Endothelial cell (in vitro differentiated cells): ENCODE results near the gene FAM174B. TPM values are rescaled to one million over a fixed set of nuclear protein-coding genes. Genes with fewer than 3 reads are reported as not detected.

Experiments
- DNase-seq: peaks from one replicate; pipeline ENCODE4 v3.0.0; 2021; ENCODE audit warnings: low spot score
- H3K27ac Mint-ChIP-seq: one replicate; pipeline ENCODE4 v1.8.0; 2021; ENCODE audit warnings: mixed read lengths, inconsistent platforms; ENCODE audit not compliant: unreplicated experiment
- H3K27me3 Mint-ChIP-seq: one replicate; pipeline ENCODE4 v1.8.0; 2021; ENCODE audit warnings: mild to moderate bottlenecking, moderate library complexity, mixed read lengths, inconsistent platforms; ENCODE audit not compliant: unreplicated experiment
- H3K36me3 Mint-ChIP-seq: one replicate; pipeline ENCODE4 v1.8.0; 2021; ENCODE audit warnings: mild to moderate bottlenecking, low read depth, mixed read lengths, inconsistent platforms; ENCODE audit not compliant: unreplicated experiment
- H3K4me1 Mint-ChIP-seq: one replicate; pipeline ENCODE4 v1.8.0; 2021; ENCODE audit warnings: mild to moderate bottlenecking, mixed read lengths, inconsistent platforms; ENCODE audit not compliant: unreplicated experiment
- H3K4me3 Mint-ChIP-seq: one replicate; pipeline ENCODE4 v1.8.0; 2021; ENCODE audit warnings: mild to moderate bottlenecking, mixed read lengths, inconsistent platforms; ENCODE audit not compliant: unreplicated experiment
- H3K9me3 Mint-ChIP-seq: one replicate; pipeline ENCODE4 v1.8.0; 2021; ENCODE audit warnings: mixed read lengths, inconsistent platforms; ENCODE audit not compliant: unreplicated experiment
- CTCF ChIP-seq: fragments of 200-600 bp; sonication (generic); IDR thresholded peaks from one replicate; pipeline ENCODE4 v1.5.0; 2021; ENCODE audit warnings: antibody characterized with exemption; ENCODE audit not compliant: unreplicated experiment
- total RNA-seq: library from RNA; stranded (reverse); fragmentation: NEBNext Ultra II Directional; extraction: Animal tissue kit (Norgen Biotek cat#: 25700); gene quantifications from one replicate; pipeline ENCODE4 v1.2.1, GENCODE V29; 2021; ENCODE audit not compliant: unreplicated experiment

The FAM174B gene
- total RNA-seq, 1 donor from 2014 or later: 163 TPM

DNA sequence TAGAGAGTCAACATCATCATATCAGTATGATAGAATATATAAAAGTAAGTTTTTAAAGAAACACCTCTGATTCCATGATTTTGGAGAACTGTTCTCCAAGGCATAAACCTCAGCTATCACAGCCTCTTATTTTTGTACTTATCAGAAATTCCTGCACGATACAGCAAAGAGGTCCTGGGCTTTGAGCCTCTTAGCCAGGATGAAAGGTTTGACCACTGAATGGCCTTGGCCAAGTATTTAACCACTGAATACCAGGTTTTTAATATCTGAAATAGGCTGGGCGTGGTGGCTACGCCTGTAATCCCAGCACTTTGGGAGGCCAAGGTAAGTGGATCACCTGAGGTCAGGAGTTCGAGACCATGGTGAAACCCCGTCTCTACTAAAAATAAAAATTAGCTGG is 1.9 kb upstream of the FAM174B start:
- TF ChIP-seq CTCF: no peak
- no peak for DNase-seq
- no peak overlapping the region for H3K4me3 Mint-ChIP-seq

GRCh38 chr15:92656089-92656488 is 514 bp upstream of the FAM174B start:
- H3K4me1 Mint-ChIP-seq: peaks cover 39% of the 10 kb centered on the region
- TF ChIP-seq CTCF: no peak
- H3K27me3 Mint-ChIP-seq: peaks cover 3% of the 10 kb centered on the region
- peak overlapping the region; percentile 61 for H3K27ac Mint-ChIP-seq
- H3K9me3 Mint-ChIP-seq: no peaks in the 10 kb centered on the region
- peaks cover 18% of the 10 kb centered on the region for H3K36me3 Mint-ChIP-seq
- H3K4me3 Mint-ChIP-seq: peak overlapping the region; percentile 89
- DNase-seq: no peak

More for the DNA sequence above, 1.9 kb upstream of the FAM174B start:
- peaks cover 29% of the 10 kb centered on the region for H3K4me1 Mint-ChIP-seq
- peaks cover 2% of the 10 kb centered on the region for H3K27me3 Mint-ChIP-seq
- H3K36me3 Mint-ChIP-seq: peaks cover 9% of the 10 kb centered on the region
- no peak overlapping the region for H3K27ac Mint-ChIP-seq
- no peaks in the 10 kb centered on the region for H3K9me3 Mint-ChIP-seq

GRCh38 chr15:92654662-92655061 is 913 bp downstream of the FAM174B start:
- peak overlapping the region; percentile 92 for H3K4me3 Mint-ChIP-seq
- peaks cover 23% of the 10 kb centered on the region for H3K36me3 Mint-ChIP-seq
- no peak for TF ChIP-seq CTCF
- H3K9me3 Mint-ChIP-seq: no peaks in the 10 kb centered on the region
- peaks cover 47% of the 10 kb centered on the region for H3K4me1 Mint-ChIP-seq
- peaks cover 3% of the 10 kb centered on the region for H3K27me3 Mint-ChIP-seq
- DNase-seq: no peak
- H3K27ac Mint-ChIP-seq: peak overlapping the region; percentile 93

DNA sequence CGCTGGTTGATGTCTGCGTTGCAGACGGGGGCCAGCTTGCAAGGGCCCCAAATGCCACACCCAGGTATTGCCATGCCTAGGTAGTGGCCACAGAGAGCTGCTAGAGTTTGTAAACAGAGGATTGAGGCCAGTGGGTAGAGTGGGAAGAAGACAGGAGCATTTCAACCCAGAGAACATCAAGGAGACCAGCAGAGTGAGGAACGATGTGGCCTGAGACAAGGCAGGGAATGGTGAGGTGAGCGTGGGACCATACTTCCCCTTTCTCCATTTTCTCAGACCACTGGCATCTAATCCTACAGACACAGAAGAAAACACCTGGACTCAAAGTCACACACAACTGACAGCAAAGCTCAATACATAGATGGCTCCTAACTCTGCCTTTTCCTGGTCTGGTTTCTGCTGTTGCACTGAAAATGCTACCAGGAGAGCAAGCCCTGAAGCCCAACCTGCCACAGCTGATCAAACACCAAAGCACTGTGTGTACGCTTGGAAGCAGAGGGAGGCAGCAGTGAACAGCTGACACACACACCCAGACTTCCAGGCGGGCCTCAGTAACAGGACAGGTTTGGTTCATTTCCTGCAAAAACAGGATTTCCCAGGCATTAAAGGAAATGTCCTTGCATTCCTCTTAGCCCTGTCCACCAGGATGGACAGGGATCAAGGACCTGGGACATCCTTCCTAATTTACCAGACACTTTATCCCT is 1.6 kb downstream of the FAM174B start:
- peak; percentile 60 for DNase-seq
- Mint-ChIP-seq H3K27ac (peak overlapping the region; percentile 93), H3K4me3 (peak overlapping the region; percentile 92), H3K9me3 (no peaks in the 10 kb centered on the region), H3K4me1 (peaks cover 52% of the 10 kb centered on the region), H3K36me3 (peaks cover 23% of the 10 kb centered on the region), H3K27me3 (peaks cover 3% of the 10 kb centered on the region)
- TF ChIP-seq CTCF: no peak

- Mint-ChIP-seq H3K4me1 (peaks cover 56% of the 10 kb centered on the region), H3K27ac (peak overlapping the region; percentile 93)
- DNase-seq: no peak
Measured at GRCh38 chr15:92653366-92653765, 2.2 kb downstream of the FAM174B start.

More at GRCh38 chr15:92653366-92653765, 2.2 kb downstream of the FAM174B start:
- no peak for TF ChIP-seq CTCF
- peaks cover 3% of the 10 kb centered on the region for H3K27me3 Mint-ChIP-seq
- peak overlapping the region; percentile 92 for H3K4me3 Mint-ChIP-seq
- H3K9me3 Mint-ChIP-seq: no peaks in the 10 kb centered on the region
- peaks cover 23% of the 10 kb centered on the region for H3K36me3 Mint-ChIP-seq
